ENCODE data around the gene MRPL18.
A peak's percentile ranks its signal among the peaks of the same experiment; 100 is the strongest.
"Not testable (repeated sequence)": the region's sequence is repeated elsewhere in the genome, so short reads cannot be mapped to it uniquely, and the experiment has no call there.

The MRPL18 gene

GRCh38 chr6:159790149-159790955 lies at the start of gene MRPL18:
Gene MRPL18, plus strand, starts transcription at chr6:159790467. Its CDS starts 121 bp downstream, at chr6:159790588.
- peak; percentile 94 for DNase-seq (ENCODE audit: low spot score)

- no peak for DNase-seq (ENCODE audit: low spot score)
These were observed 48.1 kb upstream of the MRPL18 start for GRCh38 chr6:159742165-159742564.

GRCh38 chr6:159745081-159745480 lies 45.2 kb upstream of the MRPL18 start:
- DNase-seq (ENCODE audit: low spot score) = no peak

- DNase-seq (ENCODE audit: low spot score) = no peak
These were observed 43.5 kb upstream of the MRPL18 start for GRCh38 chr6:159746759-159747158.

- DNase-seq (ENCODE audit: low spot score) = not testable (repeated sequence)
These were observed 42.1 kb upstream of the MRPL18 start for GRCh38 chr6:159748127-159748526.

GRCh38 chr6:159751448-159751847 lies 38.8 kb upstream of the MRPL18 start:
- DNase-seq (ENCODE audit: low spot score) = no peak

- no peak for DNase-seq (ENCODE audit: low spot score)
These were observed 37.0 kb upstream of the MRPL18 start for GRCh38 chr6:159753081-159753872.

GRCh38 chr6:159754401-159754800 lies 35.9 kb upstream of the MRPL18 start:
- DNase-seq (ENCODE audit: low spot score) = no peak

- DNase-seq (ENCODE audit: low spot score) = no peak
These were observed 35.0 kb upstream of the MRPL18 start for GRCh38 chr6:159754959-159755914.

GRCh38 chr6:159756508-159756907 lies 33.8 kb upstream of the MRPL18 start:
- DNase-seq (ENCODE audit: low spot score) = no peak

- peak; percentile 14 for DNase-seq (ENCODE audit: low spot score)
These were observed 32.0 kb upstream of the MRPL18 start for GRCh38 chr6:159758031-159759001.

- DNase-seq (ENCODE audit: low spot score) = no peak
These were observed 30.6 kb upstream of the MRPL18 start for GRCh38 chr6:159759645-159760044.

GRCh38 chr6:159760602-159761057 lies 29.6 kb upstream of the MRPL18 start:
- DNase-seq (ENCODE audit: low spot score) = peak; percentile 35

- DNase-seq (ENCODE audit: low spot score) = peak; percentile 8
These were observed 29.0 kb upstream of the MRPL18 start for GRCh38 chr6:159761129-159761872.

- DNase-seq (ENCODE audit: low spot score) = peak; percentile 96
These were observed 28.2 kb upstream of the MRPL18 start, which contains the start of gene ACAT2 for GRCh38 chr6:159761873-159762680. Gene ACAT2, plus strand, starts transcription at chr6:159762045. Its CDS starts 43 bp downstream, at chr6:159762088.

- peak; percentile 5 for DNase-seq (ENCODE audit: low spot score)
These were observed 27.5 kb upstream of the MRPL18 start for GRCh38 chr6:159762681-159763293.

GRCh38 chr6:159766906-159767305 lies 23.4 kb upstream of the MRPL18 start:
- no peak for DNase-seq (ENCODE audit: low spot score)

GRCh38 chr6:159769470-159769869 lies 20.8 kb upstream of the MRPL18 start:
- DNase-seq (ENCODE audit: low spot score) = no peak

Data from iPS-NIHi11 (cell line).